ENCODE measurements around the gene ATP7A. TPM values are rescaled to one million over a fixed set of nuclear protein-coding genes. Genes with fewer than 3 reads are reported as not detected.

The ATP7A gene
- 2.1 and 2.2 TPM in 2 replicates for total RNA-seq (2021)
- long read RNA-seq, partial matches to known transcripts = 4 of 10 reads
- long read RNA-seq, other reads (novel, unspliced or antisense) = 6 of 10 reads

GRCh38 chrX:77910108-77910840 is at the start of gene ATP7A:
TSS of gene ATP7A (plus strand) at chrX:77910693. CDS start at chrX:77971642, 60,949 bp downstream.
- no peak within 1 kb of the TSS for H4K8ac ChIP-seq (replicated peaks; ENCODE audit: insufficient read length, low read depth, low read length)

More at GRCh38 chrX:77910108-77910840, at the start of gene ATP7A:
- DNase-seq = peak; percentile 87
- TF ChIP-seq, protein P1, sequence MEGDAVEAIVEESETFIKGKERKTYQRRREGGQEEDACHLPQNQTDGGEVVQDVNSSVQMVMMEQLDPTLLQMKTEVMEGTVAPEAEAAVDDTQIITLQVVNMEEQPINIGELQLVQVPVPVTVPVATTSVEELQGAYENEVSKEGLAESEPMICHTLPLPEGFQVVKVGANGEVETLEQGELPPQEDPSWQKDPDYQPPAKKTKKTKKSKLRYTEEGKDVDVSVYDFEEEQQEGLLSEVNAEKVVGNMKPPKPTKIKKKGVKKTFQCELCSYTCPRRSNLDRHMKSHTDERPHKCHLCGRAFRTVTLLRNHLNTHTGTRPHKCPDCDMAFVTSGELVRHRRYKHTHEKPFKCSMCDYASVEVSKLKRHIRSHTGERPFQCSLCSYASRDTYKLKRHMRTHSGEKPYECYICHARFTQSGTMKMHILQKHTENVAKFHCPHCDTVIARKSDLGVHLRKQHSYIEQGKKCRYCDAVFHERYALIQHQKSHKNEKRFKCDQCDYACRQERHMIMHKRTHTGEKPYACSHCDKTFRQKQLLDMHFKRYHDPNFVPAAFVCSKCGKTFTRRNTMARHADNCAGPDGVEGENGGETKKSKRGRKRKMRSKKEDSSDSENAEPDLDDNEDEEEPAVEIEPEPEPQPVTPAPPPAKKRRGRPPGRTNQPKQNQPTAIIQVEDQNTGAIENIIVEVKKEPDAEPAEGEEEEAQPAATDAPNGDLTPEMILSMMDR (conservative IDR thresholded peaks at IDR 0.05) = peak; percentile 41; the same call in 2 of the 3 replicates
- Histone ChIP-seq H4K5ac (ENCODE audit: insufficient read length, low read depth, low read length) (no peak within 1 kb of the TSS), H3K18ac (ENCODE audit: insufficient read length, low read depth, low read length) (no peak within 1 kb of the TSS), H3K27ac (ENCODE audit: insufficient read length, low read depth, low read length) (no peak within 1 kb of the TSS), H3K9ac (ENCODE audit: extremely low read depth, insufficient read length, low read length) (peak within 1 kb of the TSS; percentile 38), H3K9me3 (ENCODE audit: control insufficient read depth, low read depth, low read length) (no peaks in the 10 kb centered on the region), H2BK120ac (ENCODE audit: low read depth, low read length, poor library complexity, severe bottlenecking) (no peak within 1 kb of the TSS), H2BK20ac (ENCODE audit: low read depth, low read length, poor library complexity, severe bottlenecking) (no peak within 1 kb of the TSS), H3K4me1 (ENCODE audit: insufficient read depth, low read length) (no peaks in the 10 kb centered on the region), H3K4me2 (ENCODE audit: insufficient read depth, insufficient read length, low read length) (peak within 1 kb of the TSS; percentile 57), H2BK15ac (ENCODE audit: low read depth, low read length) (no peak within 1 kb of the TSS), H3K4ac (ENCODE audit: low read depth, low read length) (no peak within 1 kb of the TSS), H3K27me3 (ENCODE audit: insufficient read depth, low read length) (no peaks in the 10 kb centered on the region), H3K79me2 (ENCODE audit: insufficient read depth, low read length) (no peaks in the 10 kb centered on the region), H4K20me1 (ENCODE audit: control insufficient read depth, insufficient read depth, insufficient read length) (no peaks in the 10 kb centered on the region), H3T11ph (ENCODE audit: low read length) (no peak within 1 kb of the TSS), H2AK5ac (ENCODE audit: insufficient read length, low read length) (no peak within 1 kb of the TSS), H3K23me2 (ENCODE audit: insufficient read length, low read depth, low read length, poor library complexity, severe bottlenecking) (no peaks in the 10 kb centered on the region), H3K23ac (ENCODE audit: insufficient read length, low read depth, low read length) (no peak within 1 kb of the TSS), H3K56ac (ENCODE audit: insufficient read length, low read depth, low read length) (no peak within 1 kb of the TSS), H2BK5ac (ENCODE audit: insufficient read length, low read length) (no peak within 1 kb of the TSS), H2AFZ (ENCODE audit: low read length) (no peak within 1 kb of the TSS), H3K79me1 (ENCODE audit: insufficient read depth, low read depth, low read length, poor library complexity, severe bottlenecking) (no peaks in the 10 kb centered on the region), H2BK12ac (ENCODE audit: insufficient read length, low read depth, low read length) (no peak within 1 kb of the TSS), H3K14ac (ENCODE audit: insufficient read depth, low read length) (no peak within 1 kb of the TSS), H4K91ac (ENCODE audit: insufficient read length, low read depth, low read length) (no peak within 1 kb of the TSS)
- Mint-ChIP-seq H3K4me3 (peak within 1 kb of the TSS; percentile 90 to 94), H3K4me1 (peaks cover 2 to 5% of the 10 kb centered on the region in 2 experiments; a peak in 3 of 4 replicates), H3K36me3 (ENCODE audit: insufficient read depth in 1 of 3, low read depth in 3 of 3) (peaks cover 0 to 3% (median 0%) of the 10 kb centered on the region in 3 experiments; a peak in 1 of 7 replicates), H3K27me3 (ENCODE audit: low read depth) (no peaks in the 10 kb centered on the region; the same call in 1 of the 2 replicates), H3K27ac (peak within 1 kb of the TSS; percentile 28 to 96 (median 93)), H3K9me3 (peaks cover 42% of the 10 kb centered on the region in 2 experiments)
- whole genome bisulfite sequencing (ENCODE audit: extremely low coverage, insufficient read length, low lambda C conversion rate) = no CpG with 5 or more reads among the region's 36 CpGs
